Measurements from ENCODE around the gene LAIR1. TPM values are rescaled to one million over a fixed set of nuclear protein-coding genes. Genes with fewer than 3 reads are reported as not detected.

LAIR1 gene
- total and polyA plus RNA-seq, 2 experiments from 2014 or later = 0.10 to 1.3 TPM

- DNase-seq (ENCODE audit: low spot score) = no peak
- Mint-ChIP-seq H3K27ac (no peak overlapping the region), H3K36me3 (ENCODE audit: low read depth) (no peaks in the 10 kb centered on the region; the same call in 1 of the 3 replicates), H3K9me3 (no peaks in the 10 kb centered on the region), H3K4me3 (no peak overlapping the region), H3K4me1 (peaks cover 8% of the 10 kb centered on the region), H3K27me3 (ENCODE audit: insufficient read depth, low read depth, poor library complexity) (peaks cover 9% of the 10 kb centered on the region)
- no peak overlapping the region for H2AFZ ChIP-seq
- no peaks in the 10 kb centered on the region for H3K4me1 ChIP-seq (ENCODE audit: insufficient read depth)
- no peaks in the 10 kb centered on the region for H3F3A ChIP-seq (replicated peaks; ENCODE audit: low read depth)
- H3K27ac ChIP-seq (ENCODE audit: low read depth) = no peak overlapping the region
- H3K36me3 ChIP-seq (ENCODE audit: insufficient read depth) = no peaks in the 10 kb centered on the region
- no peak for ATAC-seq
- H3K79me2 ChIP-seq (replicated peaks; ENCODE audit: insufficient read depth) = no peaks in the 10 kb centered on the region
- H4K20me1 ChIP-seq (replicated peaks; ENCODE audit: insufficient read depth) = no peaks in the 10 kb centered on the region
- H3K4me2 ChIP-seq = no peak overlapping the region
- no peaks in the 10 kb centered on the region for H3K9me2 ChIP-seq (ENCODE audit: insufficient read depth)
- TF ChIP-seq ZNF114 (CRISPR knock-in tag; IDR thresholded peaks at IDR 0.05) (no peak), ETS1 (IDR thresholded peaks at IDR 0.05) (no peak), CREB1 (CRISPR knock-in tag; IDR thresholded peaks at IDR 0.05; ENCODE audit: low read depth) (no peak), JUNB (IDR thresholded peaks at IDR 0.05; ENCODE audit: unreplicated experiment) (no peak), REST (IDR thresholded peaks at IDR 0.05; ENCODE audit: unreplicated experiment) (no peak), ZNF462 (CRISPR knock-in tag; IDR thresholded peaks at IDR 0.05) (no peak), NANOG (IDR thresholded peaks at IDR 0.05; ENCODE audit: borderline replicate concordance) (no peak), STAT1 (IDR thresholded peaks at IDR 0.05; ENCODE audit: unreplicated experiment) (no peak), EZH2phosphoT487 (IDR thresholded peaks at IDR 0.05; ENCODE audit: unreplicated experiment) (no peak), CTCF (conservative IDR thresholded peaks at IDR 0.05; ENCODE audit: low read depth in 2 of 2) (no peak), ZNF331 (CRISPR knock-in tag; IDR thresholded peaks at IDR 0.05; ENCODE audit: low read depth) (no peak), POLR2AphosphoS5 (IDR thresholded peaks at IDR 0.05; ENCODE audit: low read depth) (no peak), EZH2 (IDR thresholded peaks at IDR 0.05; ENCODE audit: low read depth, unreplicated experiment) (no peak)
- no peak overlapping the region for H3K4me3 ChIP-seq
- no peaks in the 10 kb centered on the region for H3K27me3 ChIP-seq (ENCODE audit: insufficient read depth)
Measured at GRCh38 chr19:54337858-54338230, 26.9 kb downstream of the LAIR1 start.

Measured in GM23338 (cell line).